ENCODE data around the gene CD1C. TPM values are rescaled to one million over a fixed set of nuclear protein-coding genes. Genes with fewer than 3 reads are reported as not detected.

Gene CD1C
- not detected in 2 replicates for polyA plus RNA-seq (2012; rRNA removed)
- not detected in 2 replicates for polyA plus RNA-seq (2012; cell fraction: cytosol; rRNA removed)
- 0.08 TPM in 1 of 2 replicates, not detected in the other for polyA plus RNA-seq (2012; cell fraction: nucleus; rRNA removed)

DNA sequence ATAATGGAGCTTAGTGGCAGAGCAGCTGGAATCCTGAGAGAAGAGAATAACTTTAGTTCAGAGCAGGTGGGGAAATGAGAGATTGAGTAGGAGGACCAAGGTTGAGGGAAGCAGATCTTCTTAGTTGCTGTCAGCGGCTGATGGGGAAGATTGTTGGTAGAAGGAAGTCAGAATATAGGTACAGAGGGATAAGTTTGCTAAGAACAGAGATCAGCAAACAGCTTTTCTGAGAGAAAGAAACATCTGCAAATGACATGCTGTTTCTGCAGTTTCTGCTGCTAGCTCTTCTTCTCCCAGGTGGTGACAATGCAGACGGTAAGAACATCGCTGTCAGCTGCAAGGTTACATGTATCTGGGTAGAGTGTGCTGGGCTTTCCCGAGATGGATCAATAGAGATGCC lies at the start of gene CD1C:
CD1C (plus strand) TSS at position 113 of the 400 bp plus-strand sequence; CDS start at position 255, 142 bp downstream.
- ChIA-PET CTCF (interaction anchor here (0.5 kb wide), 1 partner anchor 379 kb away, joined by 3 read pairs; no protein-coding TSS in a partner anchor), POLR2A (no interaction called here)
- Histone ChIP-seq H3K4me3 (ENCODE audit: low read depth in 2 of 2, low read length in 1 of 2) (no peak within 1 kb of the TSS), H4K20me1 (ENCODE audit: insufficient read depth) (no peaks in the 10 kb centered on the region), H3K9ac (no peak within 1 kb of the TSS), H3K36me3 (replicated peaks in 1 of 2; ENCODE audit: control insufficient read depth in 1 of 2, insufficient read depth in 2 of 2, low read length in 1 of 2) (no peaks in the 10 kb centered on the region), H3K4me2 (no peak within 1 kb of the TSS), H3K4me1 (ENCODE audit: control insufficient read depth in 1 of 2, insufficient read depth in 2 of 2, low read depth in 1 of 2, low read length in 1 of 2) (no peaks in the 10 kb centered on the region), H3K27me3 (ENCODE audit: insufficient read depth) (no peaks in the 10 kb centered on the region), H3K9me3 (no peaks in the 10 kb centered on the region), H3K9me2 (no peaks in the 10 kb centered on the region), H3F3A (replicated peaks; ENCODE audit: insufficient read depth) (no peaks in the 10 kb centered on the region), H3K79me2 (ENCODE audit: insufficient read depth) (no peaks in the 10 kb centered on the region), H3K27ac (ENCODE audit: low read depth in 2 of 2, low read length in 1 of 2) (no peak within 1 kb of the TSS), H2AFZ (ENCODE audit: low read depth) (no peak within 1 kb of the TSS)
- no peak for DNase-seq
- TF ChIP-seq MXI1 (IDR thresholded peaks at IDR 0.05; ENCODE audit: low read depth, low read length) (no peak), FOXM1 (IDR thresholded peaks at IDR 0.05; ENCODE audit: low read depth) (no peak), RCOR1 (IDR thresholded peaks at IDR 0.05; ENCODE audit: low read length) (no peak), TAF1 (IDR thresholded peaks at IDR 0.05; ENCODE audit: borderline replicate concordance, low read depth, low read length) (no peak), GATA2 (CRISPR knock-in tag; IDR thresholded peaks at IDR 0.05) (no peak), POLR2AphosphoS5 (IDR thresholded peaks at IDR 0.05; ENCODE audit: low read depth, low read length) (no peak), FOXJ3 (CRISPR knock-in tag; IDR thresholded peaks at IDR 0.05) (no peak), NFIC (IDR thresholded peaks at IDR 0.05; ENCODE audit: borderline replicate concordance) (no peak), MEF2A (IDR thresholded peaks at IDR 0.05; ENCODE audit: borderline replicate concordance, low read depth) (no peak), ELF1 (IDR thresholded peaks at IDR 0.05) (no peak), NRF1 (IDR thresholded peaks at IDR 0.05; ENCODE audit: low read depth, low read length) (no peak), RXRA (IDR thresholded peaks at IDR 0.05; ENCODE audit: borderline replicate concordance, low read depth) (no peak), CTCF (IDR thresholded peaks at IDR 0.05) (no peak), REST (IDR thresholded peaks at IDR 0.05; ENCODE audit: low read depth, low read length) (no peak)
- TF ChIP-seq, protein P1, sequence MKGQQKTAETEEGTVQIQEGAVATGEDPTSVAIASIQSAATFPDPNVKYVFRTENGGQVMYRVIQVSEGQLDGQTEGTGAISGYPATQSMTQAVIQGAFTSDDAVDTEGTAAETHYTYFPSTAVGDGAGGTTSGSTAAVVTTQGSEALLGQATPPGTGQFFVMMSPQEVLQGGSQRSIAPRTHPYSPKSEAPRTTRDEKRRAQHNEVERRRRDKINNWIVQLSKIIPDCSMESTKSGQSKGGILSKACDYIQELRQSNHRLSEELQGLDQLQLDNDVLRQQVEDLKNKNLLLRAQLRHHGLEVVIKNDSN (IDR thresholded peaks at IDR 0.05; ENCODE audit: borderline replicate concordance, low read depth): no peak
- TF ChIP-seq, protein P2, sequence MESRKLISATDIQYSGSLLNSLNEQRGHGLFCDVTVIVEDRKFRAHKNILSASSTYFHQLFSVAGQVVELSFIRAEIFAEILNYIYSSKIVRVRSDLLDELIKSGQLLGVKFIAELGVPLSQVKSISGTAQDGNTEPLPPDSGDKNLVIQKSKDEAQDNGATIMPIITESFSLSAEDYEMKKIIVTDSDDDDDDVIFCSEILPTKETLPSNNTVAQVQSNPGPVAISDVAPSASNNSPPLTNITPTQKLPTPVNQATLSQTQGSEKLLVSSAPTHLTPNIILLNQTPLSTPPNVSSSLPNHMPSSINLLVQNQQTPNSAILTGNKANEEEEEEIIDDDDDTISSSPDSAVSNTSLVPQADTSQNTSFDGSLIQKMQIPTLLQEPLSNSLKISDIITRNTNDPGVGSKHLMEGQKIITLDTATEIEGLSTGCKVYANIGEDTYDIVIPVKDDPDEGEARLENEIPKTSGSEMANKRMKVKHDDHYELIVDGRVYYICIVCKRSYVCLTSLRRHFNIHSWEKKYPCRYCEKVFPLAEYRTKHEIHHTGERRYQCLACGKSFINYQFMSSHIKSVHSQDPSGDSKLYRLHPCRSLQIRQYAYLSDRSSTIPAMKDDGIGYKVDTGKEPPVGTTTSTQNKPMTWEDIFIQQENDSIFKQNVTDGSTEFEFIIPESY (IDR thresholded peaks at IDR 0.05; ENCODE audit: borderline replicate concordance, low read depth): no peak
- WGBS (ENCODE audit: low lambda C conversion rate): 0% methylated on average over 4 of the region's 4 CpGs

Data from SK-N-SH (cell line).